GM19025 (cell line): ENCODE measurements around the gene EPS15.
"Not testable (repeated sequence)": the region's sequence is repeated elsewhere in the genome, so short reads cannot be mapped to it uniquely, and the experiment has no call there.

Experiments used
- ATAC-seq: cut with Tn5 transposase; IDR thresholded peaks from one replicate; pipeline ENCODE4 v1.9.1; 2021; ENCODE audit warnings: mild to moderate bottlenecking, low read depth, moderate library complexity; ENCODE audit not compliant: unreplicated experiment

Gene EPS15

DNA sequence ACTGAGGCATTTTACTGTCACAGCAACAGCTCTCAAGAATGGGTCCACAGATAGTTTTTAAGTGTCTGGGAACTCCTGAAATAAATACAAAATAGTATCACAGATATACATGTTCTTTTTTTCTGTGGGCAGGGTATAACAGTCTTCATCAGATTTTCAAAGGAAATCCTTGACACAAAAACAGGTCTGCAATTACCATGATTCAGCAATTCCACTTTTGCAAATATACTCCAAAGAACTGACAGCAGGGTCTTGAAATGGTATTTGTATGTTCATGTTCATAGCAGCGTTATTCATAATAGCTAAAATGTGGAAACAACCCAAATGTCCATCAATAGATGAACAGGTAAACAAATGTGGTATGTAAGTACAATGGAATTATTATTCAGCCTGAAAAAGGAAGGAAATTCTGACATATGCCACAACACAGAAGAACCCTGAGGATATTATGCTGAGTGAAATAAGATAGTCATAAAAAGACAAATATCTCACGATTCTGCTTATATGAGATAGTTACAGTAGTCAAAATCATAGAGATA lies 85.0 kb downstream of the EPS15 start:
- no peak for ATAC-seq

DNA sequence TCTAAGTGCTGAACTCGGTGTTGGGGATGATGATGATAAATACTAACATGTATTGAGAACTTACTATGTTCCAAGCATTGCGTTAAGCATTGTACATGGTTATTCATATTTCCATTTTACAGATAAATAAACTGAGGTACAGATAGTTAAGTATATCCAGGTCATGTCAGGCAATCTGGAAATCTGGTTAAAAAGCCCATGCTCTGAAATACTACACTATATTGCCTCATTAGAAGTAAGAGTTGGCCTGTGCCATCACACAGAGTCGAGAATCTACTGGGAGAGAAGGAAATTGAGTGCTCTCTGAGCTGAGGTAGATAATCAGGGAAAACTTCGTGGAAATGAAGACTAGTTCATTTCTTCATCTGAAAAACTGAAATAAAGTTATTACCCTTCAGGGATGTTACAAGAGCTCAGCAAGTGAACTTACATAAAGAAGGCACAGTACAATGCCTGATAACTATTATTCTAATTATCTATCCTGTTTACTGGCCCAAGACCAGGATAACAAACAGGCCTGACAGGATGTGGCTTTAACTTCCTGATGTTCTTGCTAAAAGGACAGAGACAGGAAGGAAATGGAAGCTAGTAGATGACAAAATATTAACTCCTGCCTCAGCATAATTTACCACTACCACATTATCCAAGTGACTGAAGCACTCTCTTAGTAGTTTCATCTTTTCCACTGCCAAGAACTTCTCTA lies 85.6 kb downstream of the EPS15 start:
- no peak for ATAC-seq

DNA sequence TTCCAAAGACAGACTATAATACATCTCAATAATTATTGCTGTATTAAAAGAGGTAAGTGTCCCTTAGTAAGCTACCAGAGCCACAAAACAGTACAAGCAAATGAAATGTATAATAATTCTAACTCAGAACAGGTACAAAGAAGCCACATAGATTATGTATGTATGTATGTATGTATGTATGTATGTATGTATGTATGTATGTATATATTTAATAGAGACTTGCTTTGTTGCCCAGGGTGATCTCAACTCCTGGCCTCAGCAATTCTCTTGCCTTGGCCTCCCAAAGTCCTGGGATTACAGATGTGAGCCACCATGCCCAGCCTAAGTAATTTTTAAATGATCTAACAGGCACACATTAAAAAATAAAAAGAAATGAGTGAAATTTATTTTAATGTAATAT lies 86.9 kb downstream of the EPS15 start:
- no peak for ATAC-seq

DNA sequence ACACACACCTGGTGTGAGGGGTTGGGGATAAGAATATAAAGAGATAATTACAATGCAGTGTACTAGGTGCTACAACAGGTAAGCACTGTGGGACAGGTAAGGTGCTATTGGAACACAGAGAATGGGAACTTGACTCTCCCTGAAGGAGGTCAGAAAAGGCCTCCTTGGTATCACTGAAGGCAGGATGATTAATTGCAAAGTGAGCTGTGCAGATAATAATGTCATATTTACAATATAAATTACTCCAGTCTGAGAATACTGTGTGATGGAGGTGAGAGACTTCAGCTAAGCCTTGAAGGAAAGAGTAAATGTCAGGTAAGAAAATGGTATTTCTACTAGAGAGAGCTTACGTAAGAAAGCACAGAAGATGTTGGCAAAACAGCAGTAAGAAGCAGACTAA lies 91.6 kb downstream of the EPS15 start:
- no peak for ATAC-seq

DNA sequence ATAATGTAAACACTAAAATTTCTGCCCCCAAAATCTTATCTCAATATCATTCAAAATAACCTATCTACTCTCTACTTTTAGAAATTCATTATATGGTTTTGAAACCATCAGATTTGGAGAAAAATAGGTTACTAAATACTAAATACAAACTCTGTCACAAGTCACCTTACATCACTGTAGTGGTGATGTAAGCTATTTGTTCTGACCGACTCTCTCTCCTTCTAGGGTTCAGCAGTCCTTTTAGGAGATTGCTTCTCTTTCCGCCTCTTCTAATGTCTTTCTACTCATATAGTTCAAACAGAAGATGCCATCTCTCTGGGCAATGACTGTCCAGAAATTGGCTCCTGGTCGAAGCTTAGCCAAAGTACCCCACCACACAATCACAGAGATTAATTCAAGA lies 93.1 kb downstream of the EPS15 start:
- ATAC-seq: no peak

DNA sequence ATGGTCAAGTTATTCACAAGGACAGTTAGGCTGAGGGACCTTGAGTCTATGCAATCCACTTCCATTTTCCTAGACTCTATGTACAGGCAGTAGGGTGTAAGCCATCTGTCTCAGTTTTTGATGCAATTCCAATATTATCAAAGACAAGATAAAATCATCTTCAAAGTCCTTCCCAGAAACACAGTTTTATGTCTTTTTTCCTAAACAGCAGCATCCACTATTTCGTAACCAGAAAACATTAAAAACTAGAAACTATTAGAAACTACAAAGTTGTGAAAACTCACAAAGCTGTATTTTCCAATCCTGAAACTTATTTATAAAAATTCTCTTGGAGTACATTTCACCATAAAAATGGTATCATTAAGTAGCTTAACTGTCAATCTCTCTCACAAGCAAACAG lies 93.8 kb downstream of the EPS15 start:
- ATAC-seq: no peak

DNA sequence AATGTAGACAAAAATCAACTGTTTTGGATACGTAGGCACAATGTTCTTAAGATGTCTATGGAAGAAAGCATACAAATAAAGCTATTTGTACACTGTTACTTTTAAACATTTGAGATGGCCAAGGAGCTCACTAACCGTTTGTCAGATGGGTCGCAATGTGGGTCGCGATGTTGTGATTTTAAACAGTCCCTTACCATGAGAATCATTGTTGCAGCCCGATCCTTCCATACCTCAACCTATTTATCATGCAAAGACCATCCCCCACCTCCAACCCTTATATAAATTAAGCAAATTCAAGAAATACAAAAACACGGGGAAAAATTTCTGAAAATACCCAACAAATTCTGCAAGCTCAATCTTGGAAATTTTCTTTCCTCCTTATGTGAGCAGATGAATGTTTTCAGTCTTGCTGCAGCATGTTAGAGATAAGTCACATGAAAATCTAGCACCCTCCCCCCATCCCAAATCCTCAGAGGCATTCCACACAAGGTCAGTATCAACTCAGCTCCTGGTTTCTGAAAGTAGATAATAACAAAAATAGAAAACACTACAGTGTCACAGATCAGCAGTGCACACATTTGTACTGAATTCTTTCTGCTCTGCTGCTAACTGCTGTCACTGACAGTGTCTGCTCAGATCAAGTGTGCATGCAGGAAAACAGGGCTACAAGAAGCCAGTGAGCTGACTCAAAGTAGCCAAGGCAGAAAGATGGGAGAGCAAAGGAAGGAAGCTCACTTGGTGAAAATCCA lies 95.8 kb downstream of the EPS15 start:
- ATAC-seq: no peak

DNA sequence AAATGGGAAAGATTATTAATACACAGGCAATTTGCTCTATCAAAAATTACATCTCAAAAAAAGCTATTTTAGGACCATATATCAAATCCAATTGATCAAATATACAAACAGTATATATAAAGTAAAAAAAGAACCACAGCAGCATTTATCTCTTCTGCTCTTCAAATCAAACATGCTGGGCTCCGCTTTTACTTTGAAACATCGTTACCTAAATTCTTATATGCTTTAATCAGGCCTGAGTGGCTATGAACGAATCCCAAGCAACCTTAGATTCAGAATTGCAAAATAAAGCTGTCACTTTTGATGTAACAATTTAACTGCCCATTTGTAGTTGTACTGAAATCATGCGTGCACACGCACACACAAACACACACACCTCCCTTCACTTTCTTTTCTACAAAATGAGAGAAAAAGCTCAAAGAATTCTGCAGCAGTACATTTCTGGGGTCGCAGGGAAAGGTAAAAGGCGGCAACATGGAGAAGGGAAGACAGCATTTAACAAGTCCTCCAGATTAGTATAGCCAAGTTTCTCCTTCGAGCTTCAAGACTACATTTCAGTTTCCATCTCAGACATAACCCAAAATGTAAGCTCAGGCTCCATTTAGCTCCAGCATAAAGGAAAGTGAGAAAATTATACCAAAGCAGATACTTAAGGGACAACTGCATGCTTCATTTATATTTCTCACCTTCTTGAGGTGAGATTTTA lies 96.5 kb downstream of the EPS15 start:
- no peak for ATAC-seq

DNA sequence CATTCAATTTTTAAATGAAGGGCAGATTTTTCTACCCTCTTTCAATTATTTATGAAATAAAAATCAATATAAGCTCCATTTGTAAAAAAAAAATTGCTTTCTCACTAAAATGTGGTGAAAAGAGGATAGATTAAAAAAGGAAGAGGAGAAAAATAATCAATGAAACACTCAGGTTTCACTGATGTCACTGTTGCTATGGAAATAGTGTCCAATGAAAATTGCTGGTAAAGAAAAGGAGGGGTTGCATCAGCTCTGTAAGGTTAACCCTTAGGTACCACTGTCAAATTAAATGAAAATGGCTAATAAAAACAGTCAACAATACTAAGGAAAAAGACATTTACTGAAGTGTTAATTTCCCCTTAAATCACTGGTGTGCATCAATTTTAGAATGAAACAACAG lies 97.1 kb downstream of the EPS15 start:
- ATAC-seq: no peak

DNA sequence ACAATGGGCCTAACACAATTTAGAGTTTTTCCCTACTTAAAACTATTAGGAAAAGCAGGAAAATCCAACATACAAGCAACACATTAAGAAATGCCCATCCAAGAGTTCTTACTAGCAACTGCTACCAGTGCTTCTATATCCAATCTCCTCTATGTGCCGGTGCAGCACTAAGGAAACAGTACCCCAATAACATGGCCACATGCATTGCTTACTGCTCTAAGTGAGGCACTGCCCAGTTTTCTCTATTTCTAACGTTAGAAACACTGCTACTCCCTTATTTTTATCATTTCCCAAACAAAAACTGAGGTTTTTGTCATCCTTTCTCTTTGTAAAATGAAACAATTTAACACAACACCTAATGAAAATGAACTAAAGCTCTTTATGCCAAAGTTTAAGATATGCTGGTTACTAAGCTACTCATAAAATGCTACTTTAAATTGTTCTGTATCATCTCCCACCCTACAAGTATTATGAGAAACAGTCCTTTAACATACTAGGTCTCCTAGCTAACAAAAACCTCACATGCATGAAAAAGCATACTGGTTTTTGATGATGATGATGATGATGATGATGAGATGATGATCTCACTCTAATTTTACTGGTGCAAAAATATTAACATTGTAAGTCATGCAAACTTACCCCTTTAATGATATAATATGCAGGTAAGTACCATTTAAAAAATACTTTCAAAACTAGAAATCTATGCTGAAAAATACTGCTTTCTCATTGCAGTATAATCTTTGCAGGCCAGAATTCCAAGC lies 98.0 kb downstream of the EPS15 start:
- no peak for ATAC-seq

DNA sequence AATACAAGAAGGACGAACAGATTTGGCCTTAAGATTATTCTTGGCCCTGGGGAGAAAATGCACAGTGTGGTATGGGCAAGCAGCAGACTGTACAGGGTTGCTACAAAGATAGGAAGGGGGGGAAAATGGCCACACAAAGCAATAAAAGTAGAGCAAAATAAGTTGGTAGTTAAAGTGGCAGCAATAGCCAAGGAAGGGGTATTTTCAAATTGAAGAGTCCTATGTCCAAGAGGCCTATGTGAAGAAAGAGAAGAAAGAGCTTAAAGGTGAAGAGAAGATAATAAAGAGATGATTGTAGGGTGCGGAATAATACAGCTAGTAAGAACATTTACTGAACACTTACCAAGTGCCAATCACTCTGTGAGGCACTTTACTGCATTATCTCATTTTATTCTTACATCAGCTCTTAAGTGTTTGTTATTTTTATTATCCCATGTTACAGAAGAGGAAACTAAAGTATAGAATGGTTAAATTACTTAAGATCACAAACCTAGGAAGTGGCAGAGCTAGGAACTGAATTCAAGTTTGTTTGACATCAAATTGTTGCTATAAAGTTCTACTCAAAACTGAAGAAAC lies 100.6 kb downstream of the EPS15 start:
- ATAC-seq: no peak

DNA sequence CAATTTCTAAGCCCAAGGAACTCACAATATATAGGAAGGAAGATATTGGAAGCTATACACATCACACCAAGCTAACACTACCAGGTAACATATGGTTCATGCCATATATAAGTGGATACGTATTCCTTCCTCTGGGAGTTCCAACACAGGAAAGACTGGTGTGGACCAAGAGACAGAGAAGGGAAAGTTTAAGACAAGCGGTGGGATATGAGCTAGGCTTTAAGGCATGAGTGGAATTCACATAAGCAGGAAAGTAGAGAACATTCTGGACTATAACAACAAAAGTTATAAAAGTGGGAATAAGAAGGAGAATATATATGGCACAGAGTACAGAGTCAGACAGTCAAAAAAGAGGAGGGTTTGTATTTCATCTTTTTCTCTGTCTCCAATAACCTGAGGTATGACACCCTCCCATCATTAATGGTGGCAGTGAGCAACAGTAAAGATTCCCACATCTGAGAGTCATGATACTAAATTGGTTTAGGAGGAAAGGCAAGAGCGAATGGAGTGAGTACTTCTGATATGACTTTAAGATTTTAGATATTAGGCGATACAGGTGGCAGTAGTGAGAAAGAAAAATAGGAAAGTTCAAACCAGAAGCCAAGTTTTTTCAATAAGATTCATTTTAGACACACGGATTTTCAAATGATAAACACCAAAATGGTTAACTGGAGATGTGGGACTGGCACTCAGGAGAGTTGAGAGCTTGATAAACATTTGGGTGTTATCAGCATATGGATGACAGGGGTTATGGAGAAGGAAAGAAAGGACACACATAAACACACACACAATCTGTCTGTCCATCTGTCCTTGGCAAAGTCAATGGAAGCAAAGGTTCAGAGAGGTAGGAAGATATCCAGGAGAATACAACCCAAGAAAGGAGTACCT lies 101.3 kb downstream of the EPS15 start:
- ATAC-seq: no peak

DNA sequence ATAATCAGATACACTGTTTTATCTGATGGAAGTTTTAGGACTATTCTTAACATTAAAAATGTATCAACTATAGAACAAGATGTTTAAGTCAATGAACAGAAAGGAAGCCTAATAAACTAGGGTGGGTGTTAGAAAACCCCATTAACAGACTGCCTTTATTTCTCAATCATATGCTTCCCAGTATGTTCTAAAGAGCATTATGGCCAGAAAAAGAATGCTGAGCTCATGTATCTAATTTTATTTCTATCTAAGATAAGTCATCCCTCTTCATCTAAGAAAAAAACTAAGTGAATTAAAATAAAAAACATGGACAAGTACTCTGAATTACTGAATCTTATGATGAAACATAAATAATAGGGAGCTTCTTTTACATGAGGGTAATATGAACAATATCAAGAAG lies 102.2 kb downstream of the EPS15 start:
- no peak for ATAC-seq

DNA sequence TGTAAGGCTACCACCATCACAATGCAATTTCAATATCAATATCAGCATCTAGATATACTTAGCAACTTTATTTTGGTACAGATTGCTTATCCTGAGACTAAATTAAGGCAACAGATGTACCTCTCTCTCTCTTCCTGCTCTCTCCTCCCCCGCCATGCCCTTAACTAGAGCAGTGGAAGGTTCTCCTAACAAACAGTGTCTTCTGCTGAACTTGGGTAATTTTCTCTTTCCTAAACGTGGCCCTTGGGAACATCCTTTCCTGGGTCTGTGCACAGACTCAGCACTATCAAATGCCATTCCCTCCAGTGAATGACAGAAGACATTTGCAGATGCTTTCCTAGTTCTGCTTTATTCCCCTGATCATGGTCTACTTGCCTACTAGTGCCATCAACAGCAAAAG lies 103.1 kb downstream of the EPS15 start:
- no peak for ATAC-seq

DNA sequence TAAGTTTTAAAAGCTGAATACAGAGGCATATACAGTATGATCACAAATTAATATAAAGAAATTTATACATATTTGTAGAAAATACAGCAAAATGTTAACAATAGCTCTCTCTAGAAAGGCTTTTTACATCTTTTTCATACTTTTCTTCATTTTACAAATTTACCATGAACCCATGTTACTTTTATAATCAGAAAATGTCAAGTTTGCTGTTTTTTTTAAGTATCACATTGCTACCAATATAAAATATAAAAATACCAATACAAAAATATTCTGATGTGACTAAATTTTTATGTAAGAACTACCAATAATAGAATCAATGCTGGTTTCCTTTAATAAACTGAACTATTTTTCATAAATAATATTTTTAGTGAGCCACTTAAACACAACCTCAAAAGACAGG lies 104.3 kb downstream of the EPS15 start:
- ATAC-seq: no peak

DNA sequence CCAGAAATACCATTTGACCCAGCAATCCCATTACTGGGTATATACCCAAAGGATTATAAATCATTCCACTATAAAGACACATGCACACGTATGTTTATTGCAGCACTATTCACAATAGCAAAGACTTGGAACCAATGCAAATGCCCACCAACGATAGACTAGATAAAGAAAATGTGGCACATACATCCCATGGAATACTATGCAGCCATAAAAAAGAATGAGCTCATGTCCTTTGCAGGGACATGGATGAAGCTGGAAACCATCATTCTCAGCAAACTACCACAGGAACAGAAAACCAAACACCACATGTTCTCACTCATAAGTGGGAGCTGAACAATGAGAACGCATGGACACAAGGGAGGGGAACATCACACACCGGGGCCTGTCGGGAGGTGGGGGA lies 107.2 kb downstream of the EPS15 start:
- not testable (repeated sequence) for ATAC-seq

DNA sequence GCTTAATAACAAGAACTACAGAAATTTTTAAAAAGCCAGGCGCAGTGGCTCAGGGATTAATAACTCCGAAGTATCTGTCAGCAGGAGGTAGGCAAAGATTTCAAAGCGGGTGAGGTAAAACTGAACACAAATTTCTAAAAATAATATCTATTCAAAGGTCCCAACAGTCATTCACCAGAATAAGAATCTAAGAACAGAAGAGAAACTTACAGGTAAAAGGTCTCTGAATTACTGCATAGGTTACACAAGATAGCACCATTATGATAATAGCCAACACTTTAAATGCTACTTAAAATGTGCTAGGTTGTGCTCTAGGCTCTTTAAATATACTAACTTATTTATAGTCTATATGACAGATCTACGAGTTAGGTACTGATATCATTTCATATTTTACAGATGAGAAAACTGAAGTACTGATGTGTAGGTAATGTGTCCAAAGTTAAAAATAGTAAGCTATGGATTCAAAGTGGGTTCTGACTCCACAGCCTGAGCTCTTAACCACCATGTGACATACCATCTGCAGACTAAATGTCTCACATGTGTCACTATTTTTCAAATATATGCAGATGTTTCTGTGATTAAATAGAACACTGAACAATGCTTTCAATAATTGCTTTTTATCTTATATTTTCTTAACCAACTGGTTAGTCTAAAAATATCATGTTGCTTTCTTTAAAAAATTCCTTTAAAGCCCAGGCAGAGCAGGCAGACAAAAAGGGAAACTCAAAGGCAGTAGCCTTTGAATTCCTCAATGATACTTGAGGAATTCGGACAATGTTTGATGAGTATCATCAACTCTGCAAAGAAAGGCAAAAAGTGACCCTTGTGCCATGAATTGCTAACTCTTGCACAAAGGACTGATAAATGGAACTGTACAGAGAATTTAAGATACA lies 108.3 kb downstream of the EPS15 start:
- ATAC-seq: no peak

DNA sequence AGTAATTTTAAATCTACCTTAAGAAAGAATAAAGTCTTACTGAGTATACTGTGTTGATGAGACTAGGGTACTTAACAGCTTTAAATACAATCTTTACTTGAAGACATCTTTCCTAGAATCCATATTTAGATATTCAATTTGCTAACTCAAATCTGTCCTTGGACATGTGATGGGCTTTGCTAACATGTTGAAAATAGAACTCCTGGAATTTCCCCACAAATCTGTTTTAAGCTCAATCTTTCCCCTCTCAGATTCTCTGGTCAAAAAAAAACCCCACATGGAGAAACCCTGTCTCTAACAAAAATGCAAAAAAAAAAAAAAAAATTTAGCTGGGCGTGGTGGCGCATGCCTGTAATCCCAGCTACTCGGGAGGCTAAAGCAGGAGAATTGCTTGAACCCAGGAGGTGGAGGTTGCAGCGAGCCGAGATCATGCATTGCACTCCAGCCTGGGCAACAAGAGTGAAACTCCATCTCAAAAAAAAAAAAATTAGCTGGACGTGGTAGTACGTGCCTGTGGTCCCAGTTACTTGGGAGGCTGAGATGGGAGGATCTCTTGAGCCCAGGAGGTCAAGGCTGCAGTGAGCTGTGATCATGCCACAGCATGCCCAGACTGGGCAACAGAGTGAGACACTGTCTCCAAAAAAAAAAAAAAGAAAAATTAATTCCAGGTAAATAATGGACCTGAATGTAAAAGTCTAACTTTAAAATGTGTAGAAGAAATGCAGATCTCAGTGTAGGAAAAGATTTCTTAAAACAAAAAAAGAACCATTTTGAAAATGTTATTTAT lies 109.1 kb downstream of the EPS15 start:
- ATAC-seq: not testable (repeated sequence)
